ENCODE data around the gene CXCL16.

Gene CXCL16

DNA sequence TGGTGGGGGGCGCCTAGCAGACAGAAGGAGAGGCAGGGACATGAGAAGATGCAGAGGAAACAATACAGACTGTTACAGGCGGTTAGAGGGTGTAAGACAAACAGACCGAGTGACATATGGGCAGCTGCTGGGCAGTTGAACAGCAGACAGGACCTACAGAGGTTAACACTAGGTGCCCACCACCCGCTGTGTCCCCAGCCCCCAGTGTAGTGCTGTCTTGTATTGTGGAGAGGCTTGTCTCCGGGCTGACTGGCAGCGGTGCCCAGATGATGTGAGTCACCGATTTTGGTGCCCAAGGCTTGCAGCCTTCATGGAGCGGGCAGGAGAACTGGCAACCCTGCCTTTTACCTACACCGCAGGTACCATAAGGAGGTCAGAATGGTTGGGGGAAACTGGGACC lies 2.4 kb upstream of the CXCL16 start:
- no peaks in the 10 kb centered on the region for H3K9me3 Mint-ChIP-seq
- no peaks in the 10 kb centered on the region for H3K36me3 Mint-ChIP-seq (ENCODE audit: low read depth)
- peaks cover 24% of the 10 kb centered on the region for H3K4me1 Mint-ChIP-seq (ENCODE audit: low read depth)
- H3K4me3 Mint-ChIP-seq, result no peak overlapping the region
- no peak overlapping the region for H3K27ac Mint-ChIP-seq
- H3K27me3 Mint-ChIP-seq (ENCODE audit: low read depth), result peaks cover 32% of the 10 kb centered on the region
- no peak for DNase-seq (ENCODE audit: low spot score)

GRCh38 chr17:4741544-4741943 lies 1.8 kb upstream of the CXCL16 start:
- H3K27me3 Mint-ChIP-seq (ENCODE audit: low read depth), result peaks cover 32% of the 10 kb centered on the region
- no peaks in the 10 kb centered on the region for H3K9me3 Mint-ChIP-seq
- DNase-seq (ENCODE audit: low spot score), result no peak
- peak overlapping the region; percentile 30 for H3K4me3 Mint-ChIP-seq
- peaks cover 23% of the 10 kb centered on the region for H3K4me1 Mint-ChIP-seq (ENCODE audit: low read depth)
- H3K36me3 Mint-ChIP-seq (ENCODE audit: low read depth), result no peaks in the 10 kb centered on the region
- H3K27ac Mint-ChIP-seq, result peak overlapping the region; percentile 34

GRCh38 chr17:4740584-4740983 lies 856 bp upstream of the CXCL16 start:
- DNase-seq (ENCODE audit: low spot score), result no peak
- peaks cover 20% of the 10 kb centered on the region for H3K4me1 Mint-ChIP-seq (ENCODE audit: low read depth)
- no peak overlapping the region for H3K27ac Mint-ChIP-seq
- peaks cover 37% of the 10 kb centered on the region for H3K27me3 Mint-ChIP-seq (ENCODE audit: low read depth)
- no peaks in the 10 kb centered on the region for H3K36me3 Mint-ChIP-seq (ENCODE audit: low read depth)
- H3K4me3 Mint-ChIP-seq, result peak overlapping the region; percentile 87
- H3K9me3 Mint-ChIP-seq, result no peaks in the 10 kb centered on the region

- peak overlapping the region; percentile 87 for H3K4me3 Mint-ChIP-seq
Observed at GRCh38 chr17:4740025-4740351, 260 bp upstream of the CXCL16 start.

DNA sequence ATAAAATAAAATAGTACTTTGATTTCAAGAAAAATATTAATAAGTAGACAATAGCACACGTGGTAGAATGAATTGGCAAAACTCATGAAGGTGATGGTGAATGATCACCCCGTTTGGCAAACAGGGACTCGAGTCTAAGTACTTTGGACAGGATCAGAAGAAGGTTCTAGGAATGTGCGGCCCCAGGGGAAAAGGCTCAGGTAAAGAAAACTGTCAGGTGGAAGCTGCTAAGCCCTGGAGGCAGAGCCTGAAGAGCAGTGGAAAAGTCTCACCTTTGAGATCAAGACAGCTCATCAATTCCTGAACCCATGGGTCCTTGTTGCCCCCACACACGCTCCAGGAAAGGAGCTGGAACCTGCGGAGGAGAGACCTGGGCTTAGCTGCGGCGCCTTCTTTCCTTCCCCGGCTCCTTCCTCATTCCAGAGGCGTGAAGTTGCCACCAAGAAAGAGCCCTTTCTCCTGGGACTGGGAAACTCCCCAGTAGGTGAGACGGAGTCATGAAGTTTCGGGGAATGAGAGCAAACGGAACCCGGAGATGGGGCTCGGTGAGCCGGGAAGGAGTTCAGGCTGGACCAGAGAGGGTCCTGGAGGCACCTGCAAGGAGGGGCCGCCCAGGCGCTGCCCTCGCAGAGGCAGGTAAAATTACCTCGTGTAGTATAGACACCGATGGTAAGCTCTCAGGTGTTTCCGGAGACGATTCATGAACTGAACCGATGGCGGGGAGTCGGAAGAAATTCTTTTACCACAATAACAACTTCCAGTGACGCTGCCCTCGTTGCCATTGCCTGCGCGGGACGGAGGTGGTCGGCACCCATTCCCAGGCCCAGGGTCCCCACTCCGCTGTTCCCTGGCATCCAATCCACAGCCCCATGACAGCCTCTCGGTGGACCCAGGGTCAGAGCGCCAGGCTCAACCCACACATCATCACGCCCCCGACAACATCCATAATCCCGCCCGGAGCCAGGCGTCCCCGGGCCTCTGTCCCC lies 1.3 kb downstream of the CXCL16 start:
- H3K36me3 Mint-ChIP-seq (ENCODE audit: low read depth), result peaks cover 2% of the 10 kb centered on the region
- peaks cover 20% of the 10 kb centered on the region for H3K4me1 Mint-ChIP-seq (ENCODE audit: low read depth)
- no peak for DNase-seq (ENCODE audit: low spot score)
- H3K27ac Mint-ChIP-seq, result no peak overlapping the region
- H3K9me3 Mint-ChIP-seq, result no peaks in the 10 kb centered on the region
- H3K27me3 Mint-ChIP-seq (ENCODE audit: low read depth), result peaks cover 33% of the 10 kb centered on the region
- peak overlapping the region; percentile 82 for H3K4me3 Mint-ChIP-seq

More at GRCh38 chr17:4740025-4740351, 260 bp upstream of the CXCL16 start:
- no peaks in the 10 kb centered on the region for H3K36me3 Mint-ChIP-seq (ENCODE audit: low read depth)
- H3K9me3 Mint-ChIP-seq, result no peaks in the 10 kb centered on the region
- no peak for DNase-seq (ENCODE audit: low spot score)
- peaks cover 17% of the 10 kb centered on the region for H3K4me1 Mint-ChIP-seq (ENCODE audit: low read depth)
- peak overlapping the region; percentile 42 for H3K27ac Mint-ChIP-seq
- peaks cover 37% of the 10 kb centered on the region for H3K27me3 Mint-ChIP-seq (ENCODE audit: low read depth)

GRCh38 chr17:4735876-4736651 lies 3.7 kb downstream of the CXCL16 start:
- H3K9me3 Mint-ChIP-seq, result no peaks in the 10 kb centered on the region
- H3K4me3 Mint-ChIP-seq, result no peak overlapping the region
- H3K4me1 Mint-ChIP-seq (ENCODE audit: low read depth), result peaks cover 32% of the 10 kb centered on the region
- H3K36me3 Mint-ChIP-seq (ENCODE audit: low read depth), result peaks cover 3% of the 10 kb centered on the region
- no peak for DNase-seq (ENCODE audit: low spot score)
- no peak overlapping the region for H3K27ac Mint-ChIP-seq
- H3K27me3 Mint-ChIP-seq (ENCODE audit: low read depth), result peaks cover 26% of the 10 kb centered on the region

- Mint-ChIP-seq H3K4me1 (ENCODE audit: low read depth) (peaks cover 32% of the 10 kb centered on the region), H3K9me3 (no peaks in the 10 kb centered on the region), H3K27me3 (ENCODE audit: low read depth) (peaks cover 17% of the 10 kb centered on the region), H3K4me3 (no peak overlapping the region), H3K36me3 (ENCODE audit: low read depth) (peaks cover 3% of the 10 kb centered on the region), H3K27ac (no peak overlapping the region)
- no peak for DNase-seq (ENCODE audit: low spot score)
Observed at GRCh38 chr17:4734857-4735475, 4.8 kb downstream of the CXCL16 start.

DNA sequence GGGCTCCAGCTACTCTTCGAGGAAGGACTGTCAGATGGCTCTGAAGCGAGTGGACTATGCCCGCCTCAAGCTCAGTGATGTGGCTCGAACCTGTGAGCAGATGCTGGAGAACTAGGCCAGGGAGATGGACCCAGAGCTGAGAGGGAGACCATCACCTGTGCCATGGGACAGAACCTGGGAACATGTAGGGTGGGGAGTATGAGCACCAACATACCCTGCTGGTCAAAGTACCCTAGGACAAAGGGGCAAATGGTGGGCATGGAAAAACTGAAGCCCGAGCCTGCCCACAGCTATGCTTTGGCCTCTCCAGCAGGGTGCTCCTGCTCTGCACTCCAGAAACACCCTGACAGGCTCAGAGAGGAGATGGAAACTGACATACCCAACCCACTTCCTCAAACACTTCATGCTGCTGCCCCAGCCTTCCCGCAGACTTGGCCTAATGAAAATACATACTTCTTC lies 6.6 kb downstream of the CXCL16 start:
- DNase-seq (ENCODE audit: low spot score), result no peak
- Mint-ChIP-seq H3K9me3 (no peaks in the 10 kb centered on the region), H3K27ac (no peak overlapping the region), H3K4me3 (peak overlapping the region; percentile 63), H3K4me1 (ENCODE audit: low read depth) (peaks cover 28% of the 10 kb centered on the region), H3K27me3 (ENCODE audit: low read depth) (peaks cover 7% of the 10 kb centered on the region), H3K36me3 (ENCODE audit: low read depth) (peaks cover 3% of the 10 kb centered on the region)

DNA sequence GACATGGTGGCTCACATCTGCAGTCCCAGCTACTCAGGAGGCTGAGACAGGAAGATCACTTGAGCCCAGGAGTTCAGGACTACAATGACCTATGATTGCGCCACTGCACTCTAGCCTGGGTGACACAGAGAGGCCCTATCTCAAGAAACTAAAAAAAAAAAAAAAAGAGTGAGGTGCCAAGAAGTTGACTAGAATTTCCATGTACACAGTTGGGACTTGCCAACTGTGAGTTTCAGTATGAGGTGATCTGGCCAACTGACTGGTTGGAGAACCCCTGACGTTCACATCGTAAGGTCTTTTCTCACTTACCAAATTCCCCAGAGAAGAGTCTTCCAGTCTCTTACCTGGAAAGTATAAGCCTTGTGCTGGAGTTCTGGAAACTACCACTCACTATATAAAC lies 11.6 kb downstream of the CXCL16 start:
- H3K4me3 Mint-ChIP-seq, result peak overlapping the region; percentile 53
- H3K9me3 Mint-ChIP-seq, result no peaks in the 10 kb centered on the region
- peak; percentile 50 for DNase-seq (ENCODE audit: low spot score)
- peak overlapping the region; percentile 85 for H3K27ac Mint-ChIP-seq
- no peaks in the 10 kb centered on the region for H3K36me3 Mint-ChIP-seq (ENCODE audit: low read depth)
- peaks cover 30% of the 10 kb centered on the region for H3K4me1 Mint-ChIP-seq (ENCODE audit: low read depth)
- no peaks in the 10 kb centered on the region for H3K27me3 Mint-ChIP-seq (ENCODE audit: low read depth)

GRCh38 chr17:4725646-4726310 lies 13.9 kb downstream of the CXCL16 start:
- Mint-ChIP-seq H3K4me1 (ENCODE audit: low read depth) (peaks cover 18% of the 10 kb centered on the region), H3K9me3 (no peaks in the 10 kb centered on the region), H3K4me3 (no peak overlapping the region), H3K36me3 (ENCODE audit: low read depth) (peaks cover 12% of the 10 kb centered on the region), H3K27ac (peak overlapping the region; percentile 58), H3K27me3 (ENCODE audit: low read depth) (no peaks in the 10 kb centered on the region)
- DNase-seq (ENCODE audit: low spot score), result no peak

DNA sequence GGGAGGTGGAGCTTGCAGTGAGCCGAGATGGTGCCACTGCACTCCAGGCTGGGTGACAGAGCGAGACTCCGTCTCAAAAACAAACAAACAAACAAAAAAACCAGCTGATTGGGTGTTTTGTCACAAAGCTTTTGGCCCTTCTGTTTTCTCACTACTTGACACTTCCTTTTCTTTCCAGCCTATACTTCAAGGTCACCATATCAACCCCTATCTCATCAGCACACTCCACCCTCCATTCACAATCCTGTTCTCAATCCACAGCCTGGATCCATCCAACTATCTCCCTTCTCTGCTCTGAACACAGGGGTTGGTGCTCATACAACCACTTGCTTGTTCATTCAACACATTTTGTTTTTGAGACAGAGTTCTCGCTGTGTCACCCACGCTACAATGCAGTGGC lies 15.1 kb downstream of the CXCL16 start:
- peaks cover 13% of the 10 kb centered on the region for H3K4me1 Mint-ChIP-seq (ENCODE audit: low read depth)
- H3K4me3 Mint-ChIP-seq, result no peak overlapping the region
- H3K9me3 Mint-ChIP-seq, result no peaks in the 10 kb centered on the region
- H3K27me3 Mint-ChIP-seq (ENCODE audit: low read depth), result no peaks in the 10 kb centered on the region
- peaks cover 21% of the 10 kb centered on the region for H3K36me3 Mint-ChIP-seq (ENCODE audit: low read depth)
- DNase-seq (ENCODE audit: low spot score), result no peak
- H3K27ac Mint-ChIP-seq, result peak overlapping the region; percentile 33

DNA sequence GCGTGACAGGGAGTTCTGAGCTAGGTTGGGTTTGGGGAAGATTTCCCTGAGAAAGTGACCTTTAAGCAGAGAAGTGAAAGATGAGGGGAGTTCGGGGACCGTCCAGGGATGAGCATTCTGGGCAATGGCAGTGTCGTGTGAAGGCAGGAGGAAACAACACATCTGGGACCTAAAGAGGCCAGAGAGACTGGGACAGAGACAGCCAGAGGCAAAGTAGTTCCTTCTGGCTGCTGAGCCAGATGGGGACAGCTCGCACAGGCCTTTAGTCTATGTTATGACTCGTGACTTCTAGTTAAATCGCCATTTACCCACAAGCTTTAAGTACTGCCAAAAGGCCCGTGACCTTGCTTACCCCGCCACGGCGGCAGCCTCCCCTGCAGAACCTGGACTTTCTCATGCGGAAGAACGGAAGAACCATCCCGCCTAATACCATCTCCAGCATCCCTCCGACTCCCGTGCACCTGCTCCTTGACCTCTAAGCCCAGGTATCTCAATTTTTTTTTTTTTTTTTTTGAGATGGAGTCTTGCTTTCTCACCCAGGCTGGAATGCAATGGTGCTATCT lies 17.0 kb downstream of the CXCL16 start:
- H3K27ac Mint-ChIP-seq, result no peak overlapping the region
- no peak overlapping the region for H3K4me3 Mint-ChIP-seq
- H3K9me3 Mint-ChIP-seq, result no peaks in the 10 kb centered on the region
- DNase-seq (ENCODE audit: low spot score), result no peak
- peaks cover 7% of the 10 kb centered on the region for H3K4me1 Mint-ChIP-seq (ENCODE audit: low read depth)
- no peaks in the 10 kb centered on the region for H3K27me3 Mint-ChIP-seq (ENCODE audit: low read depth)
- peaks cover 38% of the 10 kb centered on the region for H3K36me3 Mint-ChIP-seq (ENCODE audit: low read depth)

All from T-helper 2 cell treated with Interferon-gamma antibody and Interleukin-4, amounts not matched to agents 5 μg/mL and 100 μg/mL, for 36 hours (primary cell).